PC-9 (cell line): ENCODE measurements around the gene ALDH18A1.

ENCODE experiments used
- EZH2 ChIP-seq: fragments of 200-600 bp; sonication (generic); IDR thresholded peaks from 2 replicates; pipeline ENCODE4 v1.8.0; 2017; ENCODE audit warnings: antibody characterized with exemption, low read depth
- TF ChIP-seq, protein P1 (sequence below): fragments of 200-600 bp; sonication (generic); conservative IDR thresholded peaks from 2 replicates; pipeline ENCODE4 v1.6.1; 2017; ENCODE audit warnings: mixed run types, antibody characterized with exemption, mild to moderate bottlenecking, moderate library complexity

- TF ChIP-seq, protein P1, sequence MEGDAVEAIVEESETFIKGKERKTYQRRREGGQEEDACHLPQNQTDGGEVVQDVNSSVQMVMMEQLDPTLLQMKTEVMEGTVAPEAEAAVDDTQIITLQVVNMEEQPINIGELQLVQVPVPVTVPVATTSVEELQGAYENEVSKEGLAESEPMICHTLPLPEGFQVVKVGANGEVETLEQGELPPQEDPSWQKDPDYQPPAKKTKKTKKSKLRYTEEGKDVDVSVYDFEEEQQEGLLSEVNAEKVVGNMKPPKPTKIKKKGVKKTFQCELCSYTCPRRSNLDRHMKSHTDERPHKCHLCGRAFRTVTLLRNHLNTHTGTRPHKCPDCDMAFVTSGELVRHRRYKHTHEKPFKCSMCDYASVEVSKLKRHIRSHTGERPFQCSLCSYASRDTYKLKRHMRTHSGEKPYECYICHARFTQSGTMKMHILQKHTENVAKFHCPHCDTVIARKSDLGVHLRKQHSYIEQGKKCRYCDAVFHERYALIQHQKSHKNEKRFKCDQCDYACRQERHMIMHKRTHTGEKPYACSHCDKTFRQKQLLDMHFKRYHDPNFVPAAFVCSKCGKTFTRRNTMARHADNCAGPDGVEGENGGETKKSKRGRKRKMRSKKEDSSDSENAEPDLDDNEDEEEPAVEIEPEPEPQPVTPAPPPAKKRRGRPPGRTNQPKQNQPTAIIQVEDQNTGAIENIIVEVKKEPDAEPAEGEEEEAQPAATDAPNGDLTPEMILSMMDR: no peak
- TF ChIP-seq EZH2: no peak
These were observed 18.1 kb upstream of the ALDH18A1 start for GRCh38 chr10:95674643-95675042.
